ENCODE data around the gene SLC15A5. TPM values are rescaled to one million over a fixed set of nuclear protein-coding genes. Genes with fewer than 3 reads are reported as not detected.

Gene SLC15A5
- polyA plus RNA-seq, 1 of the 3 experiments (the other 2 are of a cell fraction), result not detected

GRCh38 chr12:16241346-16241745, 36.1 kb downstream of the SLC15A5 start:
- POLR2A ChIA-PET, result no interaction called here

More at GRCh38 chr12:16241346-16241745, 36.1 kb downstream of the SLC15A5 start:
- H3K36me3 ChIP-seq (replicated peaks in 1 of 2; ENCODE audit: control insufficient read depth in 1 of 2, insufficient read depth in 2 of 2, low read length in 1 of 2), result no peaks in the 10 kb centered on the region
- no peak for DNase-seq
- H3K9me2 ChIP-seq, result no peaks in the 10 kb centered on the region
- 0 out of 2 replicates have a peak, but pooled peaks cover 7% of the 10 kb centered on the region for H3K27me3 ChIP-seq (ENCODE audit: insufficient read depth)
- H3K4me2 ChIP-seq, result no peak overlapping the region
- TF ChIP-seq RFX5 (IDR thresholded peaks at IDR 0.05; ENCODE audit: low read length) (no peak), EP300 (IDR thresholded peaks at IDR 0.05; ENCODE audit: borderline replicate concordance in 1 of 2, low read depth in 1 of 2, low read length in 1 of 2) (no peak), NFIC (IDR thresholded peaks at IDR 0.05; ENCODE audit: borderline replicate concordance) (no peak), USF1 (IDR thresholded peaks at IDR 0.05; ENCODE audit: borderline replicate concordance, low read depth) (no peak), JUND (IDR thresholded peaks at IDR 0.05) (no peak), RAD21 (IDR thresholded peaks at IDR 0.05; ENCODE audit: low read length) (no peak), CTCF (IDR thresholded peaks at IDR 0.05) (no peak), EZH2phosphoT487 (IDR thresholded peaks at IDR 0.05; ENCODE audit: borderline replicate concordance, low read depth) (no peak), POLR2AphosphoS5 (IDR thresholded peaks at IDR 0.05; ENCODE audit: low read depth, low read length) (no peak), YY1 (IDR thresholded peaks at IDR 0.05; ENCODE audit: low read depth) (no peak), MXI1 (IDR thresholded peaks at IDR 0.05; ENCODE audit: low read depth, low read length) (no peak)
- TF ChIP-seq, protein P1, sequence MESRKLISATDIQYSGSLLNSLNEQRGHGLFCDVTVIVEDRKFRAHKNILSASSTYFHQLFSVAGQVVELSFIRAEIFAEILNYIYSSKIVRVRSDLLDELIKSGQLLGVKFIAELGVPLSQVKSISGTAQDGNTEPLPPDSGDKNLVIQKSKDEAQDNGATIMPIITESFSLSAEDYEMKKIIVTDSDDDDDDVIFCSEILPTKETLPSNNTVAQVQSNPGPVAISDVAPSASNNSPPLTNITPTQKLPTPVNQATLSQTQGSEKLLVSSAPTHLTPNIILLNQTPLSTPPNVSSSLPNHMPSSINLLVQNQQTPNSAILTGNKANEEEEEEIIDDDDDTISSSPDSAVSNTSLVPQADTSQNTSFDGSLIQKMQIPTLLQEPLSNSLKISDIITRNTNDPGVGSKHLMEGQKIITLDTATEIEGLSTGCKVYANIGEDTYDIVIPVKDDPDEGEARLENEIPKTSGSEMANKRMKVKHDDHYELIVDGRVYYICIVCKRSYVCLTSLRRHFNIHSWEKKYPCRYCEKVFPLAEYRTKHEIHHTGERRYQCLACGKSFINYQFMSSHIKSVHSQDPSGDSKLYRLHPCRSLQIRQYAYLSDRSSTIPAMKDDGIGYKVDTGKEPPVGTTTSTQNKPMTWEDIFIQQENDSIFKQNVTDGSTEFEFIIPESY (IDR thresholded peaks at IDR 0.05; ENCODE audit: borderline replicate concordance, low read depth), result no peak
- TF ChIP-seq, protein P2, sequence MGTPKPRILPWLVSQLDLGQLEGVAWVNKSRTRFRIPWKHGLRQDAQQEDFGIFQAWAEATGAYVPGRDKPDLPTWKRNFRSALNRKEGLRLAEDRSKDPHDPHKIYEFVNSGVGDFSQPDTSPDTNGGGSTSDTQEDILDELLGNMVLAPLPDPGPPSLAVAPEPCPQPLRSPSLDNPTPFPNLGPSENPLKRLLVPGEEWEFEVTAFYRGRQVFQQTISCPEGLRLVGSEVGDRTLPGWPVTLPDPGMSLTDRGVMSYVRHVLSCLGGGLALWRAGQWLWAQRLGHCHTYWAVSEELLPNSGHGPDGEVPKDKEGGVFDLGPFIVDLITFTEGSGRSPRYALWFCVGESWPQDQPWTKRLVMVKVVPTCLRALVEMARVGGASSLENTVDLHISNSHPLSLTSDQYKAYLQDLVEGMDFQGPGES (IDR thresholded peaks at IDR 0.05; ENCODE audit: low read depth, low read length), result no peak
- TF ChIP-seq, protein P3, sequence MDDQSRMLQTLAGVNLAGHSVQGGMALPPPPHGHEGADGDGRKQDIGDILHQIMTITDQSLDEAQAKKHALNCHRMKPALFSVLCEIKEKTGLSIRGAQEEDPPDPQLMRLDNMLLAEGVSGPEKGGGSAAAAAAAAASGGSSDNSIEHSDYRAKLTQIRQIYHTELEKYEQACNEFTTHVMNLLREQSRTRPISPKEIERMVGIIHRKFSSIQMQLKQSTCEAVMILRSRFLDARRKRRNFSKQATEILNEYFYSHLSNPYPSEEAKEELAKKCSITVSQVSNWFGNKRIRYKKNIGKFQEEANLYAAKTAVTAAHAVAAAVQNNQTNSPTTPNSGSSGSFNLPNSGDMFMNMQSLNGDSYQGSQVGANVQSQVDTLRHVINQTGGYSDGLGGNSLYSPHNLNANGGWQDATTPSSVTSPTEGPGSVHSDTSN (IDR thresholded peaks at IDR 0.05), result no peak
- H2AFZ ChIP-seq (ENCODE audit: low read depth), result no peak overlapping the region
- no peaks in the 10 kb centered on the region for H3F3A ChIP-seq (replicated peaks; ENCODE audit: insufficient read depth)
- no peaks in the 10 kb centered on the region for H4K20me1 ChIP-seq (ENCODE audit: insufficient read depth)
- H3K4me1 ChIP-seq (ENCODE audit: control insufficient read depth in 1 of 2, insufficient read depth in 2 of 2, low read depth in 1 of 2, low read length in 1 of 2), result no peaks in the 10 kb centered on the region
- H3K79me2 ChIP-seq (ENCODE audit: insufficient read depth), result no peaks in the 10 kb centered on the region
- H3K4me3 ChIP-seq (ENCODE audit: low read depth in 2 of 2, low read length in 1 of 2), result no peak overlapping the region
- no peak overlapping the region for H3K9ac ChIP-seq
- CTCF ChIA-PET, result no interaction called here
- no peak overlapping the region for H3K27ac ChIP-seq (ENCODE audit: low read depth in 2 of 2, low read length in 1 of 2)
- WGBS (ENCODE audit: low lambda C conversion rate), result 16% methylated on average over 4 of the region's 4 CpGs
- H3K9me3 ChIP-seq, result no peaks in the 10 kb centered on the region
